GM23338 (cell line): ENCODE measurements around the gene MPPED1.

ENCODE experiments used
- CREB1 ChIP-seq: fragments of 250-450 bp; sonication (Bioruptor Pico); IDR thresholded peaks from 2 replicates; pipeline ENCODE4 v1.5.0; 2020; ENCODE audit warnings: low read depth, mild to moderate bottlenecking, moderate library complexity
- EZH2 ChIP-seq: fragments of 200-600 bp; sonication (generic); IDR thresholded peaks from one replicate; pipeline ENCODE4 v1.8.0; 2017; ENCODE audit warnings: antibody characterized with exemption, mild to moderate bottlenecking, low read depth; ENCODE audit not compliant: unreplicated experiment
- EZH2phosphoT487 ChIP-seq: fragments of 200-600 bp; sonication (generic); IDR thresholded peaks from one replicate; pipeline ENCODE4 v1.8.1; 2018; ENCODE audit warnings: antibody characterized with exemption; ENCODE audit not compliant: unreplicated experiment
- JUNB ChIP-seq: IDR thresholded peaks from one replicate; pipeline ENCODE4 v1.6.1; 2016; ENCODE audit warnings: antibody characterized with exemption; ENCODE audit not compliant: unreplicated experiment
- POLR2AphosphoS5 ChIP-seq: IDR thresholded peaks from 2 replicates; pipeline ENCODE4 v1.6.1; 2016; ENCODE audit warnings: antibody characterized with exemption, low read depth
- STAT1 ChIP-seq: IDR thresholded peaks from one replicate; pipeline ENCODE4 v1.6.1; 2016; ENCODE audit warnings: antibody characterized with exemption; ENCODE audit not compliant: unreplicated experiment
- ZNF114 ChIP-seq: fragments of 250-450 bp; sonication (Bioruptor Pico); IDR thresholded peaks from 2 replicates; pipeline ENCODE4 v1.5.0; 2020; ENCODE audit warnings: mild to moderate bottlenecking, moderate library complexity
- TF ChIP-seq, protein P1 (sequence below), 2 experiments: fragments of 200-600 bp in 1 of 2; sonication (generic) in 1 of 2; conservative IDR thresholded peaks; 2 replicates each; pipeline versions ENCODE4 v1.5.1 to v1.6.1; 2016 to 2017; ENCODE audit warnings: antibody characterized with exemption in 2 of 2, low read depth in 2 of 2, mild to moderate bottlenecking in 2 of 2, moderate library complexity in 1 of 2
- TF ChIP-seq, protein P2 (sequence below): IDR thresholded peaks from one replicate; pipeline ENCODE4 v1.6.1; 2018; ENCODE audit warnings: antibody characterized with exemption; ENCODE audit not compliant: unreplicated experiment
- TF ChIP-seq, protein P3 (sequence below): IDR thresholded peaks from 2 replicates; pipeline ENCODE4 v1.6.1; 2016; ENCODE audit warnings: antibody characterized with exemption

DNA sequence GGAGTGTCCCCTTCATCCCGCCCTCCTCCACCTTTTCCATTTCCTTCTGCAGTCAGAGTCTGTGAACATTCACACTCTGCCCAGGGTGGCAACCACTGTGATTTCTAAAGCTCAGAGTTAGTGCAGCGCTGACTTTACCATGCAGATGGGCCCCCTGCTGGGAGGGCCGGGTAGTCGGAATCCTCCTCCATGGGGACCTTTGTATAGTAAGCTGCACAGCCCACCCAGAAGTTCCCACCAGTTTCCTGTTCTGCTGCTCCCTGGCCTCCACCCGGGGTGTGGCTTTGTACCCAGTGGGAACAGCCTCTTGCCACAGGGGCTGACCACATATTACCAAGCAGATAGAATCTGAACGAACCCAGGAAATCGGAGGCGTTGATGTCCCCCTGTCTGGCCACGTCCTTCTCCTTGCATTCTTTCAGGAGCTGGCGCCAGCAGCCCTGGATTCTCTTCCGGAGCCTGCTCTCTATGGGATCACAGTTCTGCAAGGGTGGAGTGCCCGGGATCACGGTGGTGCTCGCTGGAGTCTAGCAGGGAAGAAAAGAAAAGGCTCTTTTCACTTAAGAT is 125.3 kb downstream of the MPPED1 start:
- TF ChIP-seq, protein P1, sequence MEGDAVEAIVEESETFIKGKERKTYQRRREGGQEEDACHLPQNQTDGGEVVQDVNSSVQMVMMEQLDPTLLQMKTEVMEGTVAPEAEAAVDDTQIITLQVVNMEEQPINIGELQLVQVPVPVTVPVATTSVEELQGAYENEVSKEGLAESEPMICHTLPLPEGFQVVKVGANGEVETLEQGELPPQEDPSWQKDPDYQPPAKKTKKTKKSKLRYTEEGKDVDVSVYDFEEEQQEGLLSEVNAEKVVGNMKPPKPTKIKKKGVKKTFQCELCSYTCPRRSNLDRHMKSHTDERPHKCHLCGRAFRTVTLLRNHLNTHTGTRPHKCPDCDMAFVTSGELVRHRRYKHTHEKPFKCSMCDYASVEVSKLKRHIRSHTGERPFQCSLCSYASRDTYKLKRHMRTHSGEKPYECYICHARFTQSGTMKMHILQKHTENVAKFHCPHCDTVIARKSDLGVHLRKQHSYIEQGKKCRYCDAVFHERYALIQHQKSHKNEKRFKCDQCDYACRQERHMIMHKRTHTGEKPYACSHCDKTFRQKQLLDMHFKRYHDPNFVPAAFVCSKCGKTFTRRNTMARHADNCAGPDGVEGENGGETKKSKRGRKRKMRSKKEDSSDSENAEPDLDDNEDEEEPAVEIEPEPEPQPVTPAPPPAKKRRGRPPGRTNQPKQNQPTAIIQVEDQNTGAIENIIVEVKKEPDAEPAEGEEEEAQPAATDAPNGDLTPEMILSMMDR (conservative IDR thresholded peaks at IDR 0.05; ENCODE audit: low read depth in 2 of 2), result no peak
- TF ChIP-seq EZH2phosphoT487, result no peak
- no peak for TF ChIP-seq EZH2
- TF ChIP-seq, protein P2, sequence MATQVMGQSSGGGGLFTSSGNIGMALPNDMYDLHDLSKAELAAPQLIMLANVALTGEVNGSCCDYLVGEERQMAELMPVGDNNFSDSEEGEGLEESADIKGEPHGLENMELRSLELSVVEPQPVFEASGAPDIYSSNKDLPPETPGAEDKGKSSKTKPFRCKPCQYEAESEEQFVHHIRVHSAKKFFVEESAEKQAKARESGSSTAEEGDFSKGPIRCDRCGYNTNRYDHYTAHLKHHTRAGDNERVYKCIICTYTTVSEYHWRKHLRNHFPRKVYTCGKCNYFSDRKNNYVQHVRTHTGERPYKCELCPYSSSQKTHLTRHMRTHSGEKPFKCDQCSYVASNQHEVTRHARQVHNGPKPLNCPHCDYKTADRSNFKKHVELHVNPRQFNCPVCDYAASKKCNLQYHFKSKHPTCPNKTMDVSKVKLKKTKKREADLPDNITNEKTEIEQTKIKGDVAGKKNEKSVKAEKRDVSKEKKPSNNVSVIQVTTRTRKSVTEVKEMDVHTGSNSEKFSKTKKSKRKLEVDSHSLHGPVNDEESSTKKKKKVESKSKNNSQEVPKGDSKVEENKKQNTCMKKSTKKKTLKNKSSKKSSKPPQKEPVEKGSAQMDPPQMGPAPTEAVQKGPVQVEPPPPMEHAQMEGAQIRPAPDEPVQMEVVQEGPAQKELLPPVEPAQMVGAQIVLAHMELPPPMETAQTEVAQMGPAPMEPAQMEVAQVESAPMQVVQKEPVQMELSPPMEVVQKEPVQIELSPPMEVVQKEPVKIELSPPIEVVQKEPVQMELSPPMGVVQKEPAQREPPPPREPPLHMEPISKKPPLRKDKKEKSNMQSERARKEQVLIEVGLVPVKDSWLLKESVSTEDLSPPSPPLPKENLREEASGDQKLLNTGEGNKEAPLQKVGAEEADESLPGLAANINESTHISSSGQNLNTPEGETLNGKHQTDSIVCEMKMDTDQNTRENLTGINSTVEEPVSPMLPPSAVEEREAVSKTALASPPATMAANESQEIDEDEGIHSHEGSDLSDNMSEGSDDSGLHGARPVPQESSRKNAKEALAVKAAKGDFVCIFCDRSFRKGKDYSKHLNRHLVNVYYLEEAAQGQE, result no peak
- TF ChIP-seq POLR2AphosphoS5, result no peak
- no peak for TF ChIP-seq JUNB
- TF ChIP-seq ZNF114 (CRISPR knock-in tag), result no peak
- TF ChIP-seq STAT1, result no peak
- no peak for TF ChIP-seq CREB1 (CRISPR knock-in tag)
- TF ChIP-seq, protein P3, sequence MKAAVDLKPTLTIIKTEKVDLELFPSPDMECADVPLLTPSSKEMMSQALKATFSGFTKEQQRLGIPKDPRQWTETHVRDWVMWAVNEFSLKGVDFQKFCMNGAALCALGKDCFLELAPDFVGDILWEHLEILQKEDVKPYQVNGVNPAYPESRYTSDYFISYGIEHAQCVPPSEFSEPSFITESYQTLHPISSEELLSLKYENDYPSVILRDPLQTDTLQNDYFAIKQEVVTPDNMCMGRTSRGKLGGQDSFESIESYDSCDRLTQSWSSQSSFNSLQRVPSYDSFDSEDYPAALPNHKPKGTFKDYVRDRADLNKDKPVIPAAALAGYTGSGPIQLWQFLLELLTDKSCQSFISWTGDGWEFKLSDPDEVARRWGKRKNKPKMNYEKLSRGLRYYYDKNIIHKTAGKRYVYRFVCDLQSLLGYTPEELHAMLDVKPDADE, result no peak
